Ishikawa (cell line): ENCODE results near the gene HOXC10.

ENCODE experiments used
- CREB1 ChIP-seq: IDR thresholded peaks from 2 replicates; pipeline ENCODE4 v1.6.1; 2012; ENCODE audit warnings: low read depth
- EP300 ChIP-seq: IDR thresholded peaks from 2 replicates; pipeline ENCODE4 v1.6.1; 2012; ENCODE audit warnings: borderline replicate concordance
- NFIC ChIP-seq: IDR thresholded peaks from 2 replicates; pipeline ENCODE4 v1.6.1; 2012
- RAD21 ChIP-seq: IDR thresholded peaks from 2 replicates; pipeline ENCODE4 v1.6.1; 2012; ENCODE audit warnings: low read depth
- TAF1 ChIP-seq: IDR thresholded peaks from 2 replicates; pipeline ENCODE4 v1.6.1; 2012; ENCODE audit warnings: low read depth, mild to moderate bottlenecking
- TCF12 ChIP-seq: IDR thresholded peaks from 2 replicates; pipeline ENCODE4 v1.6.1; 2012; ENCODE audit warnings: low read depth
- TEAD4 ChIP-seq: IDR thresholded peaks from 2 replicates; pipeline ENCODE4 v1.6.1; 2012
- TF ChIP-seq, protein P1 (sequence below): IDR thresholded peaks from 2 replicates; pipeline ENCODE4 v1.6.1; 2012
- TF ChIP-seq, protein P2 (sequence below): IDR thresholded peaks from 2 replicates; pipeline ENCODE4 v1.6.1; 2012

DNA sequence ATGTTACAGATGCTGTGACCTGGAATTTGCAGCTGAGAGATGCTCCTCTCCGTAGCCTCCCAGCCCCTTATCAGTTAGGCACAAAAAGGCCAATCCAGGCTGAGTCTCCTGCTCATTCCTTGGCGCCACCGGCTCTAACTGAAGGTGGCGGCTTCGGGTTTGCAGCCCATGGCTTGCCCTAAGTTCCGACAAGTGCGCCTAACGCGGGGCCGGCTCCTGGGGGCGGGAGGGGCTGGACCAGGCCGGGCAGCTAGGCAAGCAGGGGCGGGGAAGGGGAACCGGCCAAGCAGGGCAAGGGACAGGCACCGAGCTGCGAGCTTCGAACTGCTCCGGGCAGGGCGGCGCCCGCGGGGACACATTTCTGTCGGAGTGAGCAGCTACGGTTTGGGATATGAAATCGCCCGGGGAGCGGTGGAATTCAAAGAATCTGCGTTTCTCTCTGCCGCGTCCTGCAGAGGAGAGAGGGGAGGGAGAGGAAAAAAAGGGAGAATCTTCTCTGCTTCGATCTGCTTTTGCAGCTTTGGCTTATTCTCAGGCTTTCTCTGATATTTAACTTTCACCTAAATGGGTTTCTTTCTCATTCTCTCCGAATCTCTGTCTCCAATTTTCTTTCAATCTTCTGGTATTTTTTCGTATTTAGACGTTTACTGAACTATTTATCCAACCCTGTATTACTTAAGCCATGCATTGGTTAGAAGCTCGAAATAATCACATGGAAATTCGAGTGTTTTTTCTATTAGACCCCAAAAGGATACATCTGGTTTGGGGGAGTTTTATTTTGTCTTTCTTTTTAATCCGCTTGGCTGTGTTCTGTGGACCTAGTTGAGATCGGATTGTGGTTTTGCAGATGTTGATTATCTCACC is 31.8 kb upstream of the HOXC10 start:
- TF ChIP-seq TAF1, result no peak
- TF ChIP-seq RAD21, result no peak
- TF ChIP-seq NFIC, result no peak
- TF ChIP-seq, protein P1, sequence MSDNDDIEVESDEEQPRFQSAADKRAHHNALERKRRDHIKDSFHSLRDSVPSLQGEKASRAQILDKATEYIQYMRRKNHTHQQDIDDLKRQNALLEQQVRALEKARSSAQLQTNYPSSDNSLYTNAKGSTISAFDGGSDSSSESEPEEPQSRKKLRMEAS, result no peak
- peak; percentile 69 for TF ChIP-seq TEAD4
- no peak for TF ChIP-seq TCF12
- no peak for TF ChIP-seq CREB1
- no peak for TF ChIP-seq EP300
- TF ChIP-seq, protein P2, sequence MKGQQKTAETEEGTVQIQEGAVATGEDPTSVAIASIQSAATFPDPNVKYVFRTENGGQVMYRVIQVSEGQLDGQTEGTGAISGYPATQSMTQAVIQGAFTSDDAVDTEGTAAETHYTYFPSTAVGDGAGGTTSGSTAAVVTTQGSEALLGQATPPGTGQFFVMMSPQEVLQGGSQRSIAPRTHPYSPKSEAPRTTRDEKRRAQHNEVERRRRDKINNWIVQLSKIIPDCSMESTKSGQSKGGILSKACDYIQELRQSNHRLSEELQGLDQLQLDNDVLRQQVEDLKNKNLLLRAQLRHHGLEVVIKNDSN, result no peak
